Lower leg skin (tissue), 4 donors: ENCODE results near the gene C19orf44. TPM values are rescaled to one million over a fixed set of nuclear protein-coding genes. Genes with fewer than 3 reads are reported as not detected.
"Not testable (repeated sequence)": the region's sequence is repeated elsewhere in the genome, so short reads cannot be mapped to it uniquely, and the experiment has no call there.

Experiments
- DNase-seq, 2 donors: peaks; one replicate each; pipeline ENCODE4 v3.0.0-alpha.2; 2019; ENCODE audit warnings: low spot score in 2 of 2
- H3K4me3 ChIP-seq: fragments of 200-600 bp; sonication (generic); 2 replicates; pipeline ENCODE4 v1.5.1; 2017; ENCODE audit warnings: mild to moderate bottlenecking, low read depth; ENCODE audit not compliant: poor library complexity, severe bottlenecking
- POLR2A ChIP-seq, 2 donors: fragments of 450-650 bp; IDR thresholded peaks; one replicate each; pipeline ENCODE4 v1.6.1; 2016 to 2017; ENCODE audit warnings: antibody characterized with exemption in 2 of 2, mild to moderate bottlenecking in 1 of 2, moderate library complexity in 1 of 2
- WGBS, 2 donors: methylation state at CpG; one replicate each; pipeline ENCODE4 v1.1.5; 2018; 5-methylcytosine and 5-hydroxymethylcytosine counted together
- intact Hi-C: fragments of 100-400 bp; cut with DNase I; formaldehyde crosslinking; loops from one replicate; pipeline ENCODE4 v1.15.0; 2023; ENCODE audit warnings: low total_unique reads
- total RNA-seq, 4 donors: library from RNA; depleted of rRNA; stranded (reverse); fragments of >200 nt; gene quantifications; one replicate each; pipeline ENCODE4 v1.1.0, GENCODE V29; 2016
- TF ChIP-seq, protein P1 (sequence below), 3 donors: fragments of 450-650 bp; IDR thresholded peaks; one replicate each; pipeline ENCODE4 v1.5.1; 2016; ENCODE audit warnings: antibody characterized with exemption in 3 of 3, mild to moderate bottlenecking in 3 of 3, moderate library complexity in 2 of 3

Gene C19orf44
- total RNA-seq, 4 donors from 2014 or later, result 3.7 to 5.0 (median 4.8) TPM

DNA sequence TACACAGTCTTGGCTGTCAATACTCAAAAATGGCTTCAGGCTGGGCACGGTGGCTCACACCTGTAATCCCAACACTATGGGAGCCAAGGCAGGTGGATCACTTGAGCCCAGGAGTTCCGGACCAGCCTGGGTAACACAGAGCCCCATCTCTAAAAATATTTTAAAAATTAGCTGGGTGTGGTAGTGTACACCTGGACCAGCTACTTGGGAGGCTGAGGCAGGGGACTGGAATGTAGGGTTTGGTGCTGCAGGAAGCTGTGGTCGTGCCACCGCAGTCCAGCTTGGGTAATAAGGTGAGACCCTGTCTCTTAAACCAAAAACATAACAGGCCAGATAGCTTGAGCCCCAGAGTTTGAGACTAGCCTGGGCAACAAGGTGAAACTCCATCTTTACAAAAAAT is 52.8 kb downstream of the C19orf44 start:
- intact Hi-C loops, result no loop called here
- no peak for DNase-seq
- TF ChIP-seq, protein P1, sequence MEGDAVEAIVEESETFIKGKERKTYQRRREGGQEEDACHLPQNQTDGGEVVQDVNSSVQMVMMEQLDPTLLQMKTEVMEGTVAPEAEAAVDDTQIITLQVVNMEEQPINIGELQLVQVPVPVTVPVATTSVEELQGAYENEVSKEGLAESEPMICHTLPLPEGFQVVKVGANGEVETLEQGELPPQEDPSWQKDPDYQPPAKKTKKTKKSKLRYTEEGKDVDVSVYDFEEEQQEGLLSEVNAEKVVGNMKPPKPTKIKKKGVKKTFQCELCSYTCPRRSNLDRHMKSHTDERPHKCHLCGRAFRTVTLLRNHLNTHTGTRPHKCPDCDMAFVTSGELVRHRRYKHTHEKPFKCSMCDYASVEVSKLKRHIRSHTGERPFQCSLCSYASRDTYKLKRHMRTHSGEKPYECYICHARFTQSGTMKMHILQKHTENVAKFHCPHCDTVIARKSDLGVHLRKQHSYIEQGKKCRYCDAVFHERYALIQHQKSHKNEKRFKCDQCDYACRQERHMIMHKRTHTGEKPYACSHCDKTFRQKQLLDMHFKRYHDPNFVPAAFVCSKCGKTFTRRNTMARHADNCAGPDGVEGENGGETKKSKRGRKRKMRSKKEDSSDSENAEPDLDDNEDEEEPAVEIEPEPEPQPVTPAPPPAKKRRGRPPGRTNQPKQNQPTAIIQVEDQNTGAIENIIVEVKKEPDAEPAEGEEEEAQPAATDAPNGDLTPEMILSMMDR (IDR thresholded peaks at IDR 0.05), result no peak
- no peak for TF ChIP-seq POLR2A (IDR thresholded peaks at IDR 0.05)
- 89% methylated on average over 4 of the region's 4 CpGs for WGBS, 2 donors
- no peak overlapping the region for H3K4me3 ChIP-seq

DNA sequence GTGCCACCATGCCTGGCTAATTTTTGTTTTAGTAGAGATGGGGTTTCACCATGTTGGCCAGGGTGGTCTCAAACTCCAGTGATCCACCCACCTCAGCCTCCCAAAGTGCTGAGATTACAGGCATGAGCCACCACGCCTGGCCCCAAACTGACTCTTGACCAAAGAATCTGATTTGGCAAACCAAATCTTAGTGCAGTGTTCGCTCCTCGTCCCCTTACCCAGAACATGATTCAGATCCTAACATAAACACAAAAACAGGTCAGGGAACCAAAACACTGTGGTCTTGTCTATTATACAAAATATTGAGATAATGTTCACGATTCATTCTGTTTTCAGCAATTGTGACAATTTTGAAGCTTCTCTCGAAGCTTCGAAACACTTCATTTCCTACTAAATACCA is 55.7 kb downstream of the C19orf44 start:
- WGBS, 2 donors, result 93 to 96% methylated on average over 6 of the region's 6 CpGs
- intact Hi-C loops, result loop anchor here (2.0 kb wide), 1 partner anchor 69 kb away; no protein-coding TSS in a partner anchor
- not testable (repeated sequence) for DNase-seq, H3K4me3 ChIP-seq

DNA sequence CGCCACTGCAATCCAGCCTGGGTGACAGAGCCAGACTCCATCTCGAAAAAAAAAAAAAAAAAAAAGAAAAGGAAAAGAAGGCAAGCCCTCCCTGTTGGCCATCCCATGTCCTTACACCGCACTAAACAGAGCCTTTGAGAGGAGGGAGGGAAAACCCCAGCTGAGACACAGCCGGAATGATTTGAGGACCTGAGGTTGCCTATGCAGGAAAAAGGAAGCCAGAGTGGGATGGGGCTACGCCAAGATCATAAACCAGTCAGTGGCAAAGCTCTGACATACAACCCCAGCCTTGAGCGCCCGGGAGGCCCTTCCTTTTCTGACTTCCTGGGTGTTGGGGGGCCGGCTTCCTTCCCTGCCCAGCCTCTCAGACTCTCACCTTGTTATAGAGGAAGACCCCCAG is 58.6 kb downstream of the C19orf44 start:
- intact Hi-C loops, result no loop called here
- no peak for DNase-seq
- TF ChIP-seq, protein P1 (IDR thresholded peaks at IDR 0.05), result no peak
- TF ChIP-seq POLR2A (IDR thresholded peaks at IDR 0.05), result no peak
- H3K4me3 ChIP-seq, result no peak overlapping the region
- WGBS, 2 donors, result 82 to 93% methylated on average over 8 of the region's 8 CpGs

DNA sequence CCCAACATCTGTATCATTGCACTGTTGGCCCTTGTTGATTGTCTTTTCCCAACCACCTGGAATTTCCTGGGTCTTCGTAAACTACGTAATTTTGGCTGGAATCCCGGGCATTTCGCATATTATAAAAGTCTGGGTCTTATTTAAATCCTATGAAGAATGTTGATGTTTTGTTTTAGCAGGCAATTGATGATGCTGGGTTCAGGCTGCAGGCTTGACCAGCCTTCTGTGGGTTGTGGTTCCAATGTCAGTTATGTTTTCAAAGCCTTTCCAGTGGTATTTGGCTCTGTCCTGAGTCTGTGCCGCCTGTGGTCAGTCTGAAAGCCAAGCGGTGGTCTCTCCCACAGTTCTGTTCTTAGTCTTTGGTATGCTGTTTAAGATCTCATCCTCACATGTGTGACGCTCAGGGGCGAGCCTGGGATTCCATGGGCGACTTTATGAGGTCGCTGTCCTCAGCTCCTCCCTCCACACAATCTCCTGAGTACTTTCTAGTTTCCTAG is 63.6 kb downstream of the C19orf44 start:
- no peak for TF ChIP-seq POLR2A (IDR thresholded peaks at IDR 0.05)
- TF ChIP-seq, protein P1 (IDR thresholded peaks at IDR 0.05), result no peak
- DNase-seq, result no peak
- H3K4me3 ChIP-seq, result no peak overlapping the region
- WGBS, 2 donors, result 87 to 91% methylated on average over 10 of the region's 10 CpGs
- intact Hi-C loops, result no loop called here

DNA sequence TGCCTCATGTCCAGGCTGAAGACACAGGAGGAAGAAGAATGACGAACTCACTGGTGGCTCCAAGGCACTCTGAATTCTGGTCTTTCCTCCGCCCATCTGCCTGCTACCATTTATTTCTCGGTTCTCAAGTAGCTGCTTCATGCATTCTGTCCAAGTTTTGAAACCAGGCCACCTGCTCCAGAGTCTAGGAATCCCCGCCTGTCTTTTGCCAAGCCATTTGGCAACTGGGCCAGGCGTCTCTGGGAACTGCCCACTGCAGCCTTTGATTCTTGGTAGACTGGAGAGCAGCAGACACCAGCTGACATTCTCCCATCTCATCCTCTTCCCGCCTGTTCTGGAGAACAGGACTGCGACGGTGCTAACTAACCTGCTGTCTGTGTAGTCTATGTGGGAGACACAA is 65.2 kb downstream of the C19orf44 start:
- 81 to 86% methylated on average over 8 of the region's 8 CpGs for WGBS, 2 donors
- TF ChIP-seq POLR2A (IDR thresholded peaks at IDR 0.05), result no peak
- TF ChIP-seq, protein P1 (IDR thresholded peaks at IDR 0.05), result no peak

DNA sequence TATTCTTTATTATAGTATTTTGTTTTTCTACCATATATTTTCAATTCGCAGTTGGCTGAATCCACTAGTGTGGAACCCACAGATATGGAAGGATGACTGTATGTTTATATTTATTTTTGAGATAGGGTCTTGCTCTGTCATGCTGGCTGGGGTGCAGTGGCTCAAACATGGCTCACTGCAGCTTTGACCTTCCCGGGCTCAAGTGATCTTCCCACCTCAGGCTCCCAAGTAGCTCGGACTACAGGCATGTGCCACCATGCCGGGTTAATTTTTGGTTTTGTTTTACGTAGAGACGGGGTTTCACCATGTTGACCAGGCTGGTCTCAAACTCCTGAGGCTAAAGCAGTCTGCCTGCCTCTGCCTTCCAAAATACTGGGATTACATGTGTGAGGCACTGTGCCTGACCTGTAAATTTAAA is 66.4 kb downstream of the C19orf44 start:
- intact Hi-C loops, result no loop called here
- H3K4me3 ChIP-seq, result no peak overlapping the region

More for the DNA sequence above, 65.2 kb downstream of the C19orf44 start:
- intact Hi-C loops, result no loop called here
- H3K4me3 ChIP-seq, result no peak overlapping the region
- no peak for DNase-seq

More for the DNA sequence above, 66.4 kb downstream of the C19orf44 start:
- DNase-seq, result no peak
- WGBS, 2 donors, result 93 to 96% methylated on average over 6 of the region's 6 CpGs
- TF ChIP-seq POLR2A (IDR thresholded peaks at IDR 0.05), result no peak
- TF ChIP-seq, protein P1 (IDR thresholded peaks at IDR 0.05), result no peak
